Hematopoietic multipotent progenitor cell treated with erythropoietin and hydrocortisone succinate and interleukin-3 and kit ligand, for 17 days (in vitro differentiated cells): ENCODE results near the gene IFNG-AS1.

Source experiments
- DNase-seq: peaks from one replicate; pipeline ENCODE4 v3.0.0-alpha.2; 2015; ENCODE audit warnings: low spot score

Gene IFNG-AS1

GRCh38 chr12:68037616-68038255 lies 48.5 kb downstream of the IFNG-AS1 start:
- DNase-seq = no peak

GRCh38 chr12:68038650-68039049 lies 49.4 kb downstream of the IFNG-AS1 start:
- no peak for DNase-seq

GRCh38 chr12:68040450-68041075 lies 51.3 kb downstream of the IFNG-AS1 start:
- DNase-seq = peak; percentile 53

DNA sequence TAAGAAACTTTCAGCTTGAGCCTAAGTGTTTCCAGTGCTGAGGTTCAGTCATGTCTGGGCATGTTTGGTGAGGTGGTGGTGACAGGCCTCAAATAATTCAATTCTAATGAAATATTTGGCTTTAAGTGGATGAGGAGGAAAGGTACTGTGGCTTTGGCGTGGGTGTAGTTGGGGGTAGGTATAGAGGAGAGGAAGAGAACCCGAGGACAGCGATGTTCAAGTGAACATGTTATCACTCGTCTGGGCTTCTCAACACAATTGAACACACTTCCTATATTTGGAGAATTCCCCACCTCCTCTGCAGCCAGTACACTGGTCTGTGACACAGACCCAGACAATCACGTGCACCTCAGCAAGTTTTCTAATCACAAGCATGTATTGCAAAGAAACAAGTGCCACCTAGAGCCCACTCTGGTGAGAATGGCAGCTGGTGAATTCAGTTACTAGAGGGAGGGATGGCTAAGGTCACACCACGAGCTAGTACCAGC lies 53.0 kb downstream of the IFNG-AS1 start:
- DNase-seq = no peak

DNA sequence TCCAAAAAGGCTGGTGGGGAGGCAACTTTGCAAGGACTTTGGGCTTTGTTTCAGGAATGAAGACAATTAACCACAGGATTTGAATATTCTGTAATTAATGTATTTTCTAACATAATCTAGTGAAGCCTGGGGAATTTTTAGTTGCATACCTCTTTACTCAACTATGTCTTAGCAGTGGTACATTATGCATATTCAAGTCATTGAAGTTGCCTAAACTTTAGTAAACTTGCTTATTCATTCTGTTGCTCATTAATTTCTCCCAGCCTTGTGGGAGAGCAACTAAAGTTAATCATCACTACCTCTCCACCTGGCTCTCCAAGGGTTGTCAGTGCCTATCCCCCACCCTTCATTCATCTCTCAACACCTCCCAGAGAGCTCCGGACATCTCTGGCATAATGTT lies 54.2 kb downstream of the IFNG-AS1 start:
- no peak for DNase-seq

GRCh38 chr12:68048648-68049297 lies 59.5 kb downstream of the IFNG-AS1 start:
- DNase-seq = no peak

DNA sequence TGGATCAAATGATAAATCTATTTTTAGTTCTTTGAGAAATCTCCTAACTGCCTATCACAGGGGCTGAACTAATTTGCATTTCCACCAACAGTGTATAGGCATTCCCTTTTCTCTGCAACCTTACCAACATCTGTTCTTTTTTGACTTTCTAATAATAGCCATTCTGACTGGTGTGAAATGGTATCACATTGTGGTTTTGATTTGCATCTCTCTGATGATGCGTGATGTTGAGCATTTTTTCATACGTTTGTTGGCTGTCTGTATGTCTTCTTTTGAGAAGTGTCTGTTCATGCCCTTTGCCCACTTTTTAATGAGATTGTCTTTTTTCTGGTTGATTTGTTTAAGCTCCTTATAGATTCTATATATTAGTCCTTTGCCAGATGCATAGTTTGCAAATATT lies 67.1 kb downstream of the IFNG-AS1 start:
- no peak for DNase-seq

DNA sequence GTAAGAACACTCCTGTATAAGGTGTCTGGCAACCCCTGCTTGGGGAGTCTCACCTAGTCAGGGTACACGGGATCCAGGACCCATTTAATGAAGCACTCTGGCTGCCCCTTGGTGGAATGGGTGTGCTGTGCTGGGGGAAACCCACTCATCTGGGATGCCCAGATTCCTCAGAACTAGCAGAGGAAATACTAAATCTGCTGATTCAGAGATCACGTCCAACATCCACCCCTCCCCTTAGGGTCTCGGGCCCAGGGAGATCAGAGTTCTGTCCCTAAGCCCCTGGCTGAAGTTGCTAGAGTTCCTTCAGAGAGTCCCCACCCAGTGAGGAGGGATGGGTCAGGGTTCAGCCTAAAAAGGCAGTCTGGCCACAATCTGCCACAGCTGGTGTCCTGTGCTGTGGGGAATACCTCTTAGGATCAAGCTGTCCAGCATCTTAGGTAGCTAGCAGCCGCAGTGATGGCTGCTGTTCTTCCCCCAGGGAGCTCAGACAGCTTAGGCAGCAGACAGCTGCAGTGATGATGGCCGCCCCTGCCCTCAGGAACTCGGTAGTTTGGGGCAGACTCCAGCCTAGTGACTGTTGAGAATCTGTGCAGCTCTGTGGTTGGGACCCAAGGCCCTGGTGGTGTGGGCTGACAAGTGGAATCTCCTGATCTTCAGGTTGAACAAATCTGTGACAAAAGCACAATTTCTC lies 74.8 kb downstream of the IFNG-AS1 start:
- DNase-seq = no peak

DNA sequence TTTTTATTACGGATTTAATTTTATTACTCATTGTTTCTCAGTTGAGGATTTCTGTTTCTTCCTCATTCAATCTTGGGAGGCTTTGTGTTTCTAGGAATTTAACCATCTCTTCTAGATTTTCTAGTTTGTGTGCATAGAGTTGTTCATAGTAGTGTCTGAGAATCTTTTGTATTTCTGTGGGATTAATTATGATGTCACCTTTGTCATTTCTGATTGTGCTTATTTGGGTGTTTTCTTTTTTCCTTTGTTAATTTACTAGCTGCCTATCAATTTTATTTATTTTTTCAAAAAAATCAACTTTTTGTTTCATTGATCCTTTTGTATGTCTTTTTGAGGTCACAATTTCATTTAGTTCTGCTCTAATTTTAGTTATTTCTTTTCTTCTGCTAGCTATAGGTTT lies 75.9 kb downstream of the IFNG-AS1 start:
- no peak for DNase-seq

- DNase-seq = no peak
These were observed 76.4 kb downstream of the IFNG-AS1 start for GRCh38 chr12:68065687-68066086.

DNA sequence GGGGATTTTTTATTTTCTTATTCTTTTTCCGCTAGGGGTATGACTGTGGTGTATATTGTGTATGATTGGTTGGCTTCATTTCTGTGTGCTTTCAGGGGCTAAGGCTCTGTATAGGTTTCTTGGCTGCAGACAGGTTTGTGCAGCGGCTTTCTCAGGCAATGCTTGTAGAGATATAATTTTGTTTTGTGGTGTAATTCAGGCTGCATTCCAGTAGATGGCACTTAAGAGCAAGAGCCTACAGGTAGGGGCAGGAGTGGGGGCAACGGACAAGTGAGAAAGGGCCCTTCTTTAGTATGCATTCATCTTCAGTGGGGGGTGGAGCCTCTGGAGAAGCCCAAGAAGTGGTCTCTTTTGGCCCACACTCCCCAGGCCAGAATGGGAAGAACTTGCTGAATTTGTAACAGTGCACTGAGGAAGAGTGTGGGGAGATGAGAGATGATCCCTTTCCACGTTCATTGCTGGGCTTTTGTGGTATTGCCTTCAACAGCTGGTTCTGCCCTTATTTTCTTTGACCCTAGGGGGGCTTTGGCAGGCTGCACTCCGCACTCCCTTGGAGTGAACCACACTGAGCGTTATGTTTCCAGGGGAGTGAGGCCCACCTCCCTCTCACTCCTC lies 78.6 kb downstream of the IFNG-AS1 start:
- no peak for DNase-seq

- DNase-seq = no peak
These were observed 80.0 kb downstream of the IFNG-AS1 start for GRCh38 chr12:68069275-68069674.
